HG03439 (cell line): ENCODE data around the gene IGF1R.

Experiments used
- ATAC-seq: cut with Tn5 transposase; IDR thresholded peaks from one replicate; pipeline ENCODE4 v1.9.1; 2021; ENCODE audit warnings: mild to moderate bottlenecking, moderate library complexity; ENCODE audit not compliant: unreplicated experiment

Gene IGF1R

GRCh38 chr15:98792117-98792516 is 143.8 kb downstream of the IGF1R start:
- no peak for ATAC-seq

- no peak for ATAC-seq
These were observed 145.9 kb downstream of the IGF1R start for GRCh38 chr15:98794211-98794610.

- no peak for ATAC-seq
These were observed 146.4 kb downstream of the IGF1R start for GRCh38 chr15:98794748-98795147.

- ATAC-seq = no peak
These were observed 147.6 kb downstream of the IGF1R start for GRCh38 chr15:98795980-98796379.

DNA sequence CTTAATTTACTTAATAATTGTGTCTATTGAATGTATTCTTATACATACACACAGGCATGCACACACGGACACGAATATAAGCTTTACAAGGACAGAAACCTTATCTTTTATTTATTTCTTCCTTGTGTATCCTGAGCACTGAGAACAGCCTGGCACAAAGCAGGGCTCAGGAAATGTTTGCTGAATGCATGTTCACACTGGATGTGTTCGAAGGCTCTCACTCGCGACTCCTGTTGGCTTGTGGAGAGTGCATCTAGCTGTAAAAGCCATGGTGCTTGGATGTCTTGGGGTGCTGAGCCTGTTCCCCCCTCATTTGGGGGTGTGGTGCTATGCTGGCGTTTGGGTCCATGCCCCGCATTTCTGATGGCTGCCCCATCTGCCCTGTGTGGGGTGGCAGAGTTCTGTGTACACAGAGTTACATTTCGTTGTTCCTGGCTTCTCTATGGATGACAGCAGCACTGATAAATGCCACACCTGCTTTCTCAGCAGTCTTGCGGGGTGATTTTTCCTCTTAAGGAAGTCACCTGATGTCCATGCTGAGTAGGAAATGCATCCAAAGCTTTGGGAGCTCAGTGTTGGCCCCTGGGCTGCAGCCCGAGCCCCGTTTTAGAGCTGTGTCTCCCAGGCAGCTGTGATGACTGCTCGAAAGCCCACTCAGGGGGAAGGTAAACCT is 148.5 kb downstream of the IGF1R start:
- ATAC-seq = no peak

- ATAC-seq = no peak
These were observed 150.1 kb downstream of the IGF1R start for GRCh38 chr15:98798375-98798893.

GRCh38 chr15:98799461-98800390 is 151.4 kb downstream of the IGF1R start:
- ATAC-seq = no peak

DNA sequence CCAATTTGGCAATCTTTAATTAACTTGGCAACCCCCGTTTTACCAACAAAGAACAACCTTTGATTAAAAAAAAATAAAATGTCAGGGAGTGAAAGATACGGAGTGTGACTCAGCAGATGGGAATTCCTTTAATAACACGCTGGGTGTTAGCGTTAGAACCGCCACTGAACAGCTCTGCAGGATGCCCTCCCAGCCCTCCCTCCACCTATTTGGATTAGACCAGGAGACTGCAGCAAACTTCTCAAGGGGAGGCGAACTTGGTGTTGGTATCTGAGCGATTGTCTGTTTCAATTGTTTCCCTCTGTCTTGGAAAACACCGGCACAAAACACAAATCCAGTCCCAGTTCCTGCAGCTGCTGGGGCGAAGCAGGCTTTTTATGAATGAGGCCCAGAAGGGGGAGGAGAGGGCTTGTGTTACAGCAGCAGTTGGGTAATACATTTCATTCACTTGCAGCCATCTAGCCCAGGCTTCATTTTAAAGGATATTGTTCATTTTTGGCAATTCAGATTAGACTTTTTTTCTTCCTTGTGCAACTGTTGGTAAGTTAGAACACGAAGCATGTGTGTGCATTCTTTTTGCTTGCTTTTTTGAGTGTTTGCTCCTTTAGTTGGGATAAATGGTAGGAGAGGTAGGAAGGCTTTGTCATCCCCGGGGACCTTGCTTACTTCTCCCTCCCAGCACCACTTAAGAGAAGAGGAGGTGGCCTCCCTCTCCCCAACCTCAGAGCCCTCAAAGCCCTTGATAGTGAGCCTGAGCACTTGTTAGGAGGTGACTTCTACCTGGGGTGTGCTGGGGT is 152.3 kb downstream of the IGF1R start:
- no peak for ATAC-seq

GRCh38 chr15:98801234-98801561 is 152.9 kb downstream of the IGF1R start:
- no peak for ATAC-seq

DNA sequence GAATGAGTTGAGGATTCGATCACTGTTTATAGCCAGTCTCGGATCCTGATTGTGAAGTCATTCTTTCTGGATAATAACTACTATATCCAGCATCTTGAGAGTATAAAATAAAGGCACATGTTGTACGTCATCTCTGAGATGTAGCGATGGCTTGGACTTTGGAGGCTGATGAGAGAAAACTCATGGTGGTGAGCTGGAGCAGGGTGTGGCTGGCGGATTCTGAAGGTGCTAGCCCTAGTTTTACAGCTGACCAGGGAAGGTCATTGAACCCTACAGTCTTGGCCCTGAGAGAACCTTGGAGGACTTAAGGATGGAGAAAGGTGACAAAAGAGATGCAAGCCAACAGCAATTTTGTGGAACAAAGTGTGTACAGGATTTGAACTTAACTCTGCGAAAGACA is 153.8 kb downstream of the IGF1R start:
- ATAC-seq = no peak

- ATAC-seq = no peak
These were observed 155.1 kb downstream of the IGF1R start for GRCh38 chr15:98803228-98804056.

DNA sequence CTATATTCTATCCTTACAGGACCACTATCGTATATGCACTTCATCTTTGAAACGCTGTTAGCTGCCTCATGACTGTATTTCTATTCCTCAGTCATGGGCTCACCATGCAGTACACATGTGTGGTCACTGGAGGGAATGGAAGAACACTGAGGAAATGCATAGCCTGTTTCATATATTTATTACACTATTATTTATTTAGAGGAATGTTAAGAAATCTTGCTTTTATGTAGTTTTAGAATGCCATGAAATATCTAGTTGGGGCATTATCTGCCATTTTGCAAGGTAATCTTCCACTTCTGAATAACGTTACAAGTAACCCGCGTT is 155.7 kb downstream of the IGF1R start:
- ATAC-seq = no peak

- no peak for ATAC-seq
These were observed 157.3 kb downstream of the IGF1R start for GRCh38 chr15:98805434-98806274.

DNA sequence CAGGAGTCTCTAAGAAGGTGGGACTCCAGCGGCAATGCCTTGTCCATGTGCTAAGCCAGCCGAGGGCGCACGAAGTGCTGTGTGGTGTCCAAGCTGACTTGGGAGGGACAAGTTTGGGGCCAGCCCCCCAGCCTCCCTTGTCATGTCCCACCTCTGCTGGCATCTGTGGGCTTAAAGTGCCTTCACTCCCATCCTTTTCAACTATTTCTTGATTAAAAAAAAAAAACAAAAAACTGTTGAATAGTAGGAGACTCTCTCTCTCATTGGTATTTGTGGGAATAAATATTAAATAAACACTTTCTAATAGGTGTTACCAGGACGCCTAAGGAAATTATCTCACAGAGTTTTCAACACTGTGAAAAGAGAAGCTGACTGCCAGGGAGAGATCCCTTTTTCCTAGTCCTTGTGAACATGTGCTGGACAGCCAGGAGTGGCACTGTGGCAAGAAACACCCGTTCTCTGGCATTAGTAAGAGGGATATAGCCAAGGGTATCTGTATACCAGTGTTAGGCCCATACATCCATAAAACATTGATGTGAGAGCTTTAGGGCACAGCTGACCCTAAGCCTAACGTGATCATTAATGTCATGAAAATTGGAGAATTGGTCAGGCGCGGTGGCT is 158.0 kb downstream of the IGF1R start:
- no peak for ATAC-seq

GRCh38 chr15:98807262-98807661 is 158.9 kb downstream of the IGF1R start:
- ATAC-seq = no peak

DNA sequence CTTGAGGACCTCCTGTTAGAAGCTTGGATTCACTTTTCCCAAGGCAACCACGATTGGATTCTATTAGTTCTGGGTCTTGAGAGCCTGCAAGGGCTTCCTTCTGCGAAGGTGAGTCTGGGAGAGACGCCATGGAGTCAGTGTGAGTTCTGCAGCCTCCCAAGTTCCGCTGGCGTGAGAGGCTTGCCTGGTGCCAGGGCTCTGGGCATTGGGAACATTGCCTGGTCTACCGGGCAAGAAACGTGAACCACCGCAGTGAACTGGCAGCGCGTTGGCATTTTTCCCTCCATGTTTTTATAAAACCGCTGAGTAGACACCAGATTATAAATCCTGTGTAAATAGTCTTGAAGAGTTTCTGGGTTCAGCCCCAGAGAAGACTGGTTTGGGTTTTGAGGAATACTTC is 160.9 kb downstream of the IGF1R start:
- no peak for ATAC-seq

DNA sequence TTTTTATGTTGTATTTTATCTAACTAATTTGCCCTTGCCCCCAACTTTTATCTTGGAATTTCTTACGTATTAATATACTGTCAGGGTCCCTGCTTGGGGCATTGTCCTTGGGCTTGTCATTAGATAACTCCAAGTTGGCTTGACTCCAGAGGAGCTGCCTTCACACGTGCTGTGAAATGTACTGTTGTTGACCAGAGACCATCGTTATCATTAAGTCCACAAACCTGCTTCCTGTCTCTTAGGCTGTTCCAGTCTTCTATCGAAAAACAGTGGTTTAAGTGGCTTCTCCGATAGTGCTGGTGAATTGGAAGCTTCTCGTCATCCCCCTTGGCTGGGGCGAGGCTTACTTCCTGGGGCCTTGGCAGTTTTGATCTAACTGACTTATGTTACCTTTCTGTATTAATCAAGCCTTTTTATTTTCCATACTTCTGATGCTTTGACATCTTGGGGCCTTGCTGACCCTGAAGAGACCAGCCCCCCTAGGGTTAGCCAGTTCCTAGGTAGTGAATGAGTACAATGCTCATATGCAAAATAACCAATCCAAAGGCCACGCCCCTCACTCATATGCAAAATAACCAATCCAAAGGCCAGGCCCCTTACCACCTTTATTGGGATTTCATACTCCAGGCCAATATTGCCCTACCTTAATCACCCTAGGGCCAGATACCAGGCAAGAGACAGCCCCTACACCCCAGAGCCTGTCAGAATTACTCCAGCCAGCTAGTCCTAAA is 164.5 kb downstream of the IGF1R start:
- ATAC-seq = no peak

DNA sequence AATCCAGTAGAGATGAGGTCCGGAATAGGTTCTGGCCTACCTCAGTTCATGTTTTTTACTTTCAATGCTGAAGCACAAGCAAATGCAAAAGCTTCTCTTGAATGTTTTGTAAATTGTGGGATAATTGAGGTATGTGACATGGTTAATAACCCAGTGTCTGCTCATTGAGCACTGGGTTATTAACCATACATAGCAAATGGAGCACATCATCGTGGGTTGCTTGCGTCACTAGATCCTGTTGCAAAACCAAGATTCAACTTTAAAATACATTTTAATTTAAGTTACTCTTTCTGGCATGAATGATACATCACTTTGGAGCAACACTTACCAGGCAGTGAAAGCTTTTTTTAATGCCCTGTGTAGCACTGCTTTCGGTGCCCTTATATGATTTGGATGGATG is 165.6 kb downstream of the IGF1R start:
- ATAC-seq = no peak

GRCh38 chr15:98815207-98815606 is 166.9 kb downstream of the IGF1R start:
- ATAC-seq = no peak
